Epidermal melanocyte (primary cell): ENCODE results near the gene ADGRD1.

Experiments used
- DNase-seq: peaks from one replicate; pipeline ENCODE4 v3.0.0; 2011; ENCODE audit warnings: low spot score; ENCODE audit not compliant: insufficient read length

ADGRD1 gene

DNA sequence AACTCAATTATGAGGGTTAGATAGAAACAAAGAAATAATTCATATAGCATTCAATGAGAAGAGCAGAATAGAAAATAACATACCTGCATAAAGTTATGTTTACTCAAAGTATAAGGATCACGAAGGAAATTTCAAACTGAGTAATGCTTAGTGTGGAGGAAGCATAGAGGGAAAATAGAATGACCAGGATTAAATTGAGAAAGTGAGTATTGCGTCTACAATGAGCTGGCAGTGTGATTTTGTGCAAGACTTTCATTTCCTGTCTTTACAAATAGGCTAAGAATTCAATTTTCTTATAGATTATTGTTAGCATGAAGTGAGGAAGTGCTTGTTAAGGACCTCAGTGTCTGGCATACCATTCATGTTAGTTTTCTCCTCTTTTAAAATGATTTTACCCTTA, 12.0 kb downstream of the ADGRD1 start:
- DNase-seq: no peak

DNA sequence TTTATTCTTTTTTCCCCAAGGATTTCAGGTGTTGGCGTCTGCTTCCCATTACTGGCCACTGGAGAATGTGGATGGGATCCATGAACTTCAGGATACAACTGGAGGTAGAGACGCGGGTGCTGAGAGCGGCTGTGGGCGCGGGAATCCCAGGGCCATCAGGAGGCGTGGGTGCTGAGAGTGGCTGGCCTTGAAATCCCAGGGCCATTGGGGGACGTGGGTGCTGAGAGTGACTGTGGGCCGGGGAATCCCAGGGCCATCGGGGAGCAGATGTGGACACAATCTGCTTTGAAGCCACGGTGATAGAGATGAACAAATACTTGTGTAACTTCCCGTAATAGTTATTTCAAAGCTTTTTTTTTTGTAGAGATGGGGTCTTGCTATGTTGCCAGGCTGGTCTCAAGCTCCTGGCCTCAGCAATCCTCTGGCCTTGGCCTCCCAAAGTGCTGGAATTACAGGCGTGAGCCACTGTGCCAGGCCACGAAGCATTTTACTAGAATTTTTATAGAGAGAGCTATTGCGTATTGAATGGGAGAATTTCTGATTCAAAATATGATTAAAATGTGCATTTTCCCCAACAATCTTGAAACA, 12.8 kb downstream of the ADGRD1 start:
- no peak for DNase-seq

DNA sequence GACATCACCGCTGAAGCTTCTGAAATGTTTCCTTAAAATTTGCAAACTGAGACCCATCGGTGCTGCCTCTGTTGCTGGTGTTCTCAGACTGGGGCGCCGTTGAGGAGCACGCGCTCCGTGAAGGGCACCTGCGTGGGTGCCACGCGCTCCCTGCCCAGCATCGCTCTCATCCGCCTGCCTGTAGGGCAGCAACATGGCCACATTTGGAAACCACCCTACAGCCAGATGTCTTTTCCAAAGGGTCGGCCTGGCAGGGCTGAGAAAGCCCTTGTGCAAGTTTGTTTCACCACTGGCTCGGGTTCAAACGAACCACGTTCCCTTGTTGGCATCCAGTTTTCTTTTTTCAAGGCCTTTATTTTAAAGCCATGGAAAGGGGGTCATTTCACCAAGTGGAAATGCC, 13.9 kb downstream of the ADGRD1 start:
- no peak for DNase-seq

DNA sequence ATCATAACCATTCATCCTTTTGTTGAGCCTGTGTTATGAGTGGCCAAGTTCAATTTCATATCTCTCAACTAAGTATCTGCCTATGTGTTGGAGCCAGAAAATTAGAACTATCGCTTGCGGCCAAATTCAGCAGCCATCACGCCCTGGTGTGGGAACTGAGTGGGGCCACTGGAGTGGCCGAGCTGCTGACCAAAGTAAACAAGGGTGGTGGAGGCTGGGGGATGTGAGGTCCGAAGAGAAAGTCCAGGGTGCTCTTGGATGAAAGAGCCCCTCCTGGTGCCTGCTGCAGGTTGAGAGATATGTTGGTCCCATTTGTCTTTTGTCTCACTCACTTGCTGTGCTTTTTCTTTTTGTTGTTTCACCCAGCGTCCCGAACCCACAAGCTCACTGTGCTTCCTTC, 14.9 kb downstream of the ADGRD1 start:
- no peak for DNase-seq

DNA sequence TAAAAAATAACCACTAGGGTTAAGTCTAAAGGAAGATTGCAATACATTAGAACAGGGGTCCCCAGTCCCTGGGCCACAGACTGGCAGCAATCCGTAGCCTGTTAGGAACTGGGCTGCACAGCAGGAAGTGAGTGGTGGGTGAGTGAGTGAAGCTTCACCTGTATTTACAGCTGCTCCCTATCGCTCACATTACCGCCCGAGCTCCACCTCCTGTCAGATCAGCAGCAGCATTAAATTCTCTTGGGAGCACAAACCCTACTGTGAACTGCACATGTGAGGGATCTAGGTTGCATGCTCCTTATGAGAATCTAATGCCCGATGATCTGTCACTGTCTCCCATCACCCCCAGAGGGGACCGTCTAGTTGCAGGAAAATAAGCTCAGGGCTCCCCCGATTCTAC, 15.5 kb downstream of the ADGRD1 start:
- DNase-seq: no peak

- no peak for DNase-seq
Measured at GRCh38 chr12:130970165-130970907, 16.6 kb downstream of the ADGRD1 start.

DNA sequence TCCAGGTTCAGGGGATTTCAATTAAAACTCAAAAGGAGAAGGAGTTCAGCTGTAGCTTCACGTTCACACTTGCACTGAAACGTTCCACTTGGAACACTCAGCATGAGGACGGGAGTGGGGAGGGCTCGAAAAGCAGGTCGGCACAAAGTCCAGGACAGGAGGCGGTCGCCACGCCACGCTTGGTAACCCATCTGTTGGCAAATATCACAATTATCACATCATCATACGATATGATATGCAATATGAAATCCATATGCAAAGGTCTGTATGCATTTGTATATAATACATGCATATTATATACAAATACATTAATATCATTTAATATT, 17.2 kb downstream of the ADGRD1 start:
- DNase-seq: no peak

DNA sequence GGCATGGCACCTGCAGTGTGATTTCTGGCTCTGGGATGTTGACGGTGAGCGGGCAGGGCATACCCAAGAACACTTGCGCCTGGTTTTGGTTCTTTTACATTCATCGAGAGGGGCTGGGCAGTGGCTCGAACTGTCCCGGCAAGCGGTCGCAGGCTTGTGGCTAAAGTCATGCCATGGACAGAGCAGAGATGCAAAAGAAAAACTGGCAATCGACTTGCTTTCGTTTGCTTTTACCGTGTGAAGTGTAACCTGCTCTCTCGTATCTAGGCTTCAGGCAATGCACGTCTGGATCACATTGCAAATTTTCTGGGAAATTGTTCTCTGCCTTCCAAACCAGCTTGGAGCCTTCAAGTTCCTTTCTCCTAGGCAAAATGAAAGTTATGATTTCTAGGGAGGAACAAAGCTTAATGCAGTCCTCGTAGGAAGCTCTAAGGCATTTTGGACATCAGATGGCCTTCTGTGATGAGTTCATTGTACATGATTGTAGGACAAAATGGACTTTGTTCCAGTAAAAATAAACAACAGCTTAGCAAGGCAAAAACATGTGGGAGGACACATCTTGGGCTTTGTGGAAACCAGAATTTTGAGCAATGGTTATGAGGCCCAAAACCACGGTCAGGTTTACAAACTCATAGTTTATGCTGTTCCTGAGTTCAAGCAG, 18.3 kb downstream of the ADGRD1 start:
- DNase-seq: no peak

DNA sequence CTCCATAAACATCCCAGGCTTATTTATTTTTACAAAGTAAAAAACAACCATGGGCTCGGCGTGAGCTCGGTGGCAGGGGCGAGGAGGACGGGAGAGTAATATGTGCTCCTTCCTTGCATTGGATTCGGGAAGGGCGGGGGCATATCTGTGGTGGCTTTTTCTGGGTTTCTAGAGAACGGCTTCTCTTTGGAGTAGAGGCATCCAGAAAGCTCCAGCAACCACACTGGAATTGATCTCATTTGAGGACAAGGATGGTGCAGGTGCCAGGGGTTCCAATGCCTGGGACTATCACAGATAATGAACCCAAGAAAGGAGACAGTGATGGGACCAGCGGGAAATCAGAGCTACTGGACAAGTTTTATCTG, 18.9 kb downstream of the ADGRD1 start:
- DNase-seq: no peak

GRCh38 chr12:130973109-130973508, 19.4 kb downstream of the ADGRD1 start:
- no peak for DNase-seq

DNA sequence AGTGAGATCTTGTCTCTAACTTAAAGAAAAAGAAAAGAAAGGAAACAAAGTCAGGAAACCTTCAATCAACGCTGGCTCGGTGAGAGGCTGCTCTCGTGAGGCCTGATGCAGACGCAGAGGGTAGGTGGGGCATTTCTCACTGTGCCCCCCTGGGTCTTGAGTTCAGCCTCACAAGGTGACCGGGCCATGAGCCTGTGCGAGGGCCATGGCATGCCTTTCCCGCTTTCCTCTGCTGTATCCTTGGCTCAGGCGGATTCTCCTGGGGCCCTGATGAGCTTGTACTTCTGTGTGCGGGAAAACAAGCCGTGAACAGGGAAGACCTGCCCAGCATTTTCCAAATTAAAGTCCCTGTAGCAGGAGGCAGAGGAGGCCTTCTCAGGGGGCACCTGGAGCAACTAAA, 20.2 kb downstream of the ADGRD1 start:
- DNase-seq: no peak

DNA sequence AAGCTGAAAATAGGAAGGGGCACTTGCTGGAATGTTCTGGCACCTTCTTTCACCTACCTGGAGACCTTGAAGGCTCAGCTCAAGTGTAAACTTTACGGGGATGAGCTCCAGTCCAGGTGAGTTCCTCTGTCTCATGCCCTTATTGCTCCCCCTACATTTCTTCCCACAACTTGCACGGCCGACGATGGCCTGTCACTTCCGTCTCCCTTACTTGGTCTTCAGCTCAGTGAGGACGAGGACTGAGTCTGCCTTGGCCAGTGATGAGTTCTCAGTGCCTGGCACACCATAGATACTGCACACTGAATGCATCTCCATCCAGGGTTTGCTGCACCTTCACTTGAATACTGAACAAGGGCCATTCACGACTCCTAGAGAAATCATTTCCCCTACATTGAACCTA, 21.4 kb downstream of the ADGRD1 start:
- DNase-seq: no peak

GRCh38 chr12:130976171-130976720, 22.5 kb downstream of the ADGRD1 start:
- DNase-seq: no peak

DNA sequence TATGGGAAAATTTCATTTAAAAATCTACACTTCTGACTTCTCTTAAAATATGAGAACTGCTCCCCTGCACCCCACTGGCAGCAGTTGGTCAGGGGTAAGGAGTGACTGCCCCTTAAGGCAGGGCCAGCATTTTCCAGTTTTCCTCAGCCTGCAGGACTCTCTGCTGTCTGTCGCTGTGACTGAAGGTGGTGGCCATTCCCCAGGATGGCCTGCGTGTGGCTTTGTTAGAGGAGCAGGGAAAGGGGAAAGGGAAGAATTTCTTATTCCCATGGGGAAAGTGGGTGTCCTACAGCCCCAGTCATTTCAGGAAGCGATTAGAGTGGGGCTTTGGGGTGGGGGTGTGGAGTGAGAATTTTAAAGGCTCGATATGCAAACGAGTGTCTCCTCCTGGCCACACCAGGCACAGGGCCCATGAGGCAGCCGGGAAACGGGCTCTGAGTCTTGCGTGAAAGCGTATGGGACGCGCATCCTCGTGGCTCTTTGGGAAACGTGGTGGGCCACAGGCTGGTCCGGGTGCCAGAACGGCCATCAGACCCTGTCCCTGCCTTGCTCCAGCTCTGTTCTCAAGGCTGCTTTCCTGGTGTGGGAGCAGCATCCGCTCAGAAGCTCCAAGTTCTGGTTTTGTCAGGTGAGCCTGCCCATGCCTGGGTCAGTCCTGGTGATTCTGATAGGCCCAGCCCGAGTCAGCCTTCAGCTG, 23.5 kb downstream of the ADGRD1 start:
- no peak for DNase-seq

DNA sequence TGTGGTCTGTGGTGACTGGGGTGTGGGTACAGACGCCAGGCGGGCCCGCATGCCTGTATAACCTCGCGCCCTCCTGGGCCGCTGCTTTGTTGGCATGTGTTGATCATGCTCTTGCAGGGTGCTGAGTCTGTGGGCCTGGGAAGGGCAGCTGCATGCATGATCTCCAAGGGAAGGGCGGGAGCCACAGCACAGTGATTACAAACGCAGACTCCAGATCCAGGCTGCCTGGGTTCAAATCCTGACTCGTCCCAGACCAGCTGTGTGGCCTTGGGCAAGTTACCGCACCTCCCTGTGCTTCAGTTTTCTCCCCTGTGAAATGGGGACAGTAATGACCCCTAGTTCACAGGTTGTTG, 24.0 kb downstream of the ADGRD1 start:
- DNase-seq: no peak

- no peak for DNase-seq
Measured at GRCh38 chr12:130978785-130979184, 25.1 kb downstream of the ADGRD1 start.

DNA sequence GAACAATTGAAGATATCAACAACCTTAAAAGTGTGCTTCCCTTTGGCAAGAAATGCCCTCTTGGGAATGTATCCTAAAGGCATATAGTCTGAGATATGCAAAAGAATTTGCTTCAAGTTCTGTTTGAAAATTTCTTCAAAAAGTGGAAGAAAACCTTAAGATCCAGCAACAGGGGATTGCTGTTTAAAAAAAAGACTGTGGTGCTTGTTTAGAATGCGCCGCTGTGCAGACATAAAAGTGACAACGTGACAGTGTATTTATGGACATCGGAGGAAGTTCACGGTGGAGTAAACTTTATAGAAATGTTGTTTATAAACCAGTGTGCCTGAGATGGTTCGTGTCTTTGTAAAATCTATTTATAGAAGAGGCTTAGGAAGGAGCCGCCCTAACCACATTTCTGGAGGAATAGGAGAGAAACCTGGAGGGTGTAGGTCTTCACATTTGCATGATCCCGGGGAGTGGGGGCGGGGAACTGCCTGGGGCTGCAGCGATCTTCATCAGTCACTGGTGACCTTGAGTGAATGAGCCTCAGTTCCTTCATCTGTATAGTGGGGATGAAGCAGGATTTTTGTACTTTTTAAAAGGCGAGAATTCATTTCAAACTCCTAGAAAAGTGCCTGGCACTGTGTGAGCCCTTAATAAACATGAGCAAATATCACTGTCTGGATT, 27.5 kb downstream of the ADGRD1 start:
- no peak for DNase-seq

DNA sequence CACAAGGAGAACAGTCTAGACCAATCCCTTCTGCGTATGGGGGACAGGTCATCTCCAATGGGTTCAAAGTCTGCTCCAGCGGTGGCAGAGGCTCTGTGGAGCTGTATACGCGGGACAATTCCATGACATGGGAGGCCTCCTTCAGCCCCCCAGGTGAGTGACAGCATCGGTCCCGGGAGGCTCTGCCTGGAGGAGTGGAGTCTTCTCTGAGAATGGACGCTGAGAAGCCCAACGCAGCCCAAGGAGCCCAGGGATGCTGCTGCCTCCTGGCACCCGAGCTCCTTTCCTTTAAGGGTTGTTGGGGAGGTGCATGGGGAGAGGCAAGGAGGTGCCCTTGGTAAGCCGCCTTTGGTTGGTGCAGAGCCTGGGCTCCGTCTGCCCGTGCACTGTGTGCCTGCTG, 28.2 kb downstream of the ADGRD1 start:
- no peak for DNase-seq

- DNase-seq: no peak
Measured at GRCh38 chr12:130982565-130983225, 29.0 kb downstream of the ADGRD1 start.

DNA sequence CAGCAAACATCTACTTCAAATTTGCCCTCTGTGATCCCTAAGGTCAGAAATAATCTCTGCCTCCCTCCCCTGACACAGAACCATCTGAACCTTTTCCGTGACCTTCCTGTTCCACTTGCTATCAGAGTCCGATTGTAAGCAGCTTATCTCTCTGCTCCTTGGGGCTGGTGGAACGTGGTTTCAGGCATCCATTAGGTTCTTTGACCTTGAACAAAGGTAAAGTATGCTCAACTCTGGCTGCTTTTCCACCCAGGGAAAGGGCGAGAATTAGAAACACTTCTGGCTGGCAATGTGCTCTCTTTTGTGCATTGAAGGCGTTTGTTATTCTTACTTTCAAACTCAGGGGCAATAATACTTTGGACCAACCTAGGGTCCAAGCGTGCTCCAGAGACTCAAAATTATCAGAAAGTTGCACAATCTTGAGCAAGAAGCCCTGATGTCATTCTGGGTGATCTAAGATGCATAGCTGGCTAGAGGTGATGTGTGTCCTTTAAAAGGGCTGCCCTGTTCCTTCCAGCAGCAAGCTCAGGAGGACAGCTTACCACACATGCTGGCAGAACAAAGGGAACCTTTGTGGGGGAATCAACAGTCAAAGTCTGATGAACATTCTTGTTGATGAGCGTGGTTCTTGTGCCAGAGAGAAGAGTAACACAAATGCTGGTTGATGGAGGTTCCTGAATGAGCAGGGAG, 29.8 kb downstream of the ADGRD1 start:
- no peak for DNase-seq
